ENCODE data around the gene CDC16. TPM values are rescaled to one million over a fixed set of nuclear protein-coding genes. Genes with fewer than 3 reads are reported as not detected.

CDC16 gene
- total and polyA plus RNA-seq, 2 of the 13 experiments (the other 11 are each of a cell fraction or from before 2014, with no cell fraction given): 24.2 to 60.9 TPM

- TF ChIP-seq TFAP4 (IDR thresholded peaks at IDR 0.05; ENCODE audit: borderline replicate concordance, low read depth) (peak; percentile 58; the same call in 1 of the 2 replicates), BATF2 (CRISPR knock-in tag; IDR thresholded peaks at IDR 0.05) (peak; percentile 61; the same call in 1 of the 2 replicates), RNF219 (CRISPR knock-in tag; IDR thresholded peaks at IDR 0.05) (no peak), ZNF260 (CRISPR knock-in tag; IDR thresholded peaks at IDR 0.05; ENCODE audit: borderline replicate concordance, low read depth) (no peak), MBD4 (IDR thresholded peaks at IDR 0.05; ENCODE audit: borderline replicate concordance, low read length) (no peak), MLX (CRISPR knock-in tag; IDR thresholded peaks at IDR 0.05) (peak; percentile 50; the same call in 1 of the 2 replicates), ZNF207 (IDR thresholded peaks at IDR 0.05; ENCODE audit: borderline replicate concordance) (no peak), ZNF749 (CRISPR knock-in tag; IDR thresholded peaks at IDR 0.05; ENCODE audit: borderline replicate concordance) (peak; percentile 58; the same call in 1 of the 2 replicates), DPF2 (CRISPR knock-in tag; IDR thresholded peaks at IDR 0.05; ENCODE audit: borderline replicate concordance, low read depth) (0 out of 2 replicates have a peak, but pooled peaks have one; percentile 8), ZNF776 (CRISPR knock-in tag; IDR thresholded peaks at IDR 0.05) (no peak), ETV5 (CRISPR knock-in tag; IDR thresholded peaks at IDR 0.05; ENCODE audit: borderline replicate concordance) (peak; percentile 86), ZNF879 (CRISPR knock-in tag; IDR thresholded peaks at IDR 0.05) (no peak; the same call in 1 of the 2 replicates), RARG (CRISPR knock-in tag; IDR thresholded peaks at IDR 0.05; ENCODE audit: low read depth) (no peak), NBN (conservative IDR thresholded peaks at IDR 0.05) (no peak), ZNF142 (CRISPR knock-in tag; IDR thresholded peaks at IDR 0.05) (0 out of 2 replicates have a peak, but pooled peaks have one; percentile 22), ZNF839 (CRISPR knock-in tag; IDR thresholded peaks at IDR 0.05; ENCODE audit: borderline replicate concordance) (no peak), ATF3 (CRISPR knock-in tag; IDR thresholded peaks at IDR 0.05) (peak; percentile 37; the same call in 1 of the 2 replicates), ZNF709 (CRISPR knock-in tag; IDR thresholded peaks at IDR 0.05) (peak; percentile 45; the same call in 1 of the 2 replicates), ZFAT (CRISPR knock-in tag; conservative IDR thresholded peaks at IDR 0.05) (no peak)
These were observed 46.8 kb downstream of the CDC16 start, which contains the start of gene UPF3A (continued) for GRCh38 chr13:114281351-114282040.
